Suprapubic skin (tissue), 4 donors: ENCODE measurements around the gene CCDC117.

Experiments
- CTCF ChIP-seq, 2 donors: fragments of 200-600 bp in 1 of 2; fragments of 450-650 bp in 1 of 2; sonication (generic) in 1 of 2; IDR thresholded peaks; one replicate each; pipeline ENCODE4 v1.5.1; 2016 to 2019; ENCODE audit warnings: antibody characterized with exemption in 2 of 2, mild to moderate bottlenecking in 1 of 2, moderate library complexity in 1 of 2
- EP300 ChIP-seq: sonication (generic); formaldehyde crosslinking; IDR thresholded peaks from one replicate; pipeline ENCODE4 v1.6.1; 2017; ENCODE audit warnings: antibody characterized with exemption
- POLR2A ChIP-seq, 2 donors: fragments of 450-650 bp; IDR thresholded peaks; one replicate each; pipeline ENCODE4 v1.6.1; 2017; ENCODE audit warnings: antibody characterized with exemption in 2 of 2, mild to moderate bottlenecking in 2 of 2, moderate library complexity in 2 of 2
- POLR2AphosphoS5 ChIP-seq, 3 donors: sonication (generic); formaldehyde crosslinking; IDR thresholded peaks; one replicate each; pipeline ENCODE4 v1.6.1; 2017; ENCODE audit warnings: antibody characterized with exemption in 3 of 3

- TF ChIP-seq CTCF (IDR thresholded peaks at IDR 0.05), result no peak
- no peak for TF ChIP-seq EP300
- TF ChIP-seq POLR2AphosphoS5 (IDR thresholded peaks at IDR 0.05), result no peak
- TF ChIP-seq POLR2A (IDR thresholded peaks at IDR 0.05), result no peak
Measured at GRCh38 chr22:28768701-28769393, 3.6 kb upstream of the CCDC117 start.
